ENCODE measurements around the gene ANO4. TPM values are rescaled to one million over a fixed set of nuclear protein-coding genes. Genes with fewer than 3 reads are reported as not detected.

Gene ANO4
- total RNA-seq, 1 donor from 2014 or later: 0.74 TPM

DNA sequence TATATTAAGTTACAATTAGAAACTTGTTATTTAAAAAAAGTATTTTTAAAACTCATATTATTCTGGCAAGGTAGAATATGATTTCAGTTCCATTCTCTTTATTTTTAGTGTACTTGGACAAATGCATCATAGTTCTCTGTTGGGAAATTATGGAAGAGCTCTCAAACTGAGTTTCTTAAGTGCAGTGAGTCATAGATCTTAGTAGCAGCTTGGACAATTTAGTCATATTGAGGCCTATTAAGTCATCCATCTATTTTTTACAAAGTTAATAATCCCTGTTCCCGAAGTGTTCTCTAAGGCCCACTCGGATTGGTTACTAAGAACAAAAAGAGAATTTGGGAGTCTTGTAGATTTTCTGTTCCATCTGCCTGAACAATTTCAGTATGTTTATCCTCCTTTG lies 113.9 kb downstream of the ANO4 start:
- TF ChIP-seq POLR2AphosphoS5 (IDR thresholded peaks at IDR 0.05; ENCODE audit: insufficient read depth in 1 of 2, low read depth in 1 of 2) (no peak), POLR2A (IDR thresholded peaks at IDR 0.05) (no peak)
- TF ChIP-seq, protein P1, sequence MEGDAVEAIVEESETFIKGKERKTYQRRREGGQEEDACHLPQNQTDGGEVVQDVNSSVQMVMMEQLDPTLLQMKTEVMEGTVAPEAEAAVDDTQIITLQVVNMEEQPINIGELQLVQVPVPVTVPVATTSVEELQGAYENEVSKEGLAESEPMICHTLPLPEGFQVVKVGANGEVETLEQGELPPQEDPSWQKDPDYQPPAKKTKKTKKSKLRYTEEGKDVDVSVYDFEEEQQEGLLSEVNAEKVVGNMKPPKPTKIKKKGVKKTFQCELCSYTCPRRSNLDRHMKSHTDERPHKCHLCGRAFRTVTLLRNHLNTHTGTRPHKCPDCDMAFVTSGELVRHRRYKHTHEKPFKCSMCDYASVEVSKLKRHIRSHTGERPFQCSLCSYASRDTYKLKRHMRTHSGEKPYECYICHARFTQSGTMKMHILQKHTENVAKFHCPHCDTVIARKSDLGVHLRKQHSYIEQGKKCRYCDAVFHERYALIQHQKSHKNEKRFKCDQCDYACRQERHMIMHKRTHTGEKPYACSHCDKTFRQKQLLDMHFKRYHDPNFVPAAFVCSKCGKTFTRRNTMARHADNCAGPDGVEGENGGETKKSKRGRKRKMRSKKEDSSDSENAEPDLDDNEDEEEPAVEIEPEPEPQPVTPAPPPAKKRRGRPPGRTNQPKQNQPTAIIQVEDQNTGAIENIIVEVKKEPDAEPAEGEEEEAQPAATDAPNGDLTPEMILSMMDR (IDR thresholded peaks at IDR 0.05): no peak
- intact Hi-C loops (cut with DNase I): no loop called here
- H3K4me3 ChIP-seq: no peak overlapping the region

DNA sequence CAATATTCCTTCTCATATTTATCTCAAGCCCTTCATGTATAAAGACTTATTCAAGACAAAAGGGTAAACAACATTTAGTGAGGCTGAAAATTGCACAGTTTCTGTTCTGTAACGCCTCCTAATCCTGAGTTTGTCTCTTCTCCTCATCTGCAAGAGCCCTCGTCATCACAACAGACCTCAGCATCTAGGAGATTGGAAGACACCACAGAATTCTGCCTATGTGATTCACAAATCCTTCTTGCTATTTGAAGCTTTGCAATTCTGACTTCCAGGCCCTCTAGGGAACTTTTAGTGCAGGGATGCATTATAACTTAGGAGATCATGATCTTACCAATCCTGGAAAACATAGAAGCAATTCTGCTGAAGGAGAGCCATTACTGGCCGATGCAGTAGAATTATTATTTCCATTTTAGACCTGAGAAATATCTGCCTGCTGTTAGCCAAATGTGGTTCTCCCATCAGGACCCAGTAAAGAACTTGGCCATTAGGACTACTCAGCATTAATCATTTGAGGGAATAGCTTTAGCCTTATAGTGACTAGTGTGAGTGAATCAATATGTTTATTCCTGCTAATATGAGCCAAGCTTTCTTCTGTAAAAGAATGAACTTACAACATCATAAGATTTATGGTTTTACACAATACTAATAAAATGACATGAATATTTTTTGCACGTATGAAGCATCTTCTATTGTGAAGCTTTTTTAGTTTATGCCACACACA lies 119.5 kb downstream of the ANO4 start:
- intact Hi-C loops (cut with DNase I): no loop called here
- Histone ChIP-seq H3K27me3 (no peaks in the 10 kb centered on the region), H3K27ac (no peak overlapping the region)

More for the DNA sequence above, 113.9 kb downstream of the ANO4 start:
- no peak for DNase-seq (ENCODE audit: extremely low spot score in 2 of 2)
- Histone ChIP-seq H3K27ac (no peak overlapping the region), H3K9me3 (no peaks in the 10 kb centered on the region), H3K27me3 (no peaks in the 10 kb centered on the region), H3K4me1 (no peaks in the 10 kb centered on the region), H3K36me3 (no peaks in the 10 kb centered on the region)

DNA sequence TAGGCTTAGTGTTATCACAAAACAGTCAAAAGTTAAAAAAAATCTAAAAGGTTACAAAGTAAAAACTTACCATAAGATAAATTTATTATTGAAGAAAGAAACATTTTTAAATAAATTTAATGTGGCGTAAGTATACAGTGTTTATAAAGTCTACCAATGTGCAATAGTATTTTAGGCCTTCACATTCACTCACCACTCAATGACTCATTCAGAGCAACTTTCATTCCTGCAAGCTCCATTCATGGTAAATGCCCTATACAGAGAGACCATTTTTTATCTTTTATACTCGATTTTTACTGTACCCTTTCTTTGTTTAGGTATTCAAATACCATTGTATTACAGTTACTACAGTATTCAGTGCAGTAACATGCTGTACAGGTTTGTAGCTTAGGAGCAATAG lies 124.5 kb downstream of the ANO4 start:
- H3K4me3 ChIP-seq: no peak overlapping the region
- H3K4me1 ChIP-seq: no peaks in the 10 kb centered on the region
- no peak overlapping the region for H3K27ac ChIP-seq
- H3K9me3 ChIP-seq: no peaks in the 10 kb centered on the region
- no peaks in the 10 kb centered on the region for H3K27me3 ChIP-seq
- intact Hi-C loops (cut with DNase I): no loop called here
- TF ChIP-seq POLR2A (IDR thresholded peaks at IDR 0.05): no peak
- TF ChIP-seq, protein P1 (IDR thresholded peaks at IDR 0.05): no peak
- no peak for TF ChIP-seq POLR2AphosphoS5 (IDR thresholded peaks at IDR 0.05; ENCODE audit: insufficient read depth in 1 of 2, low read depth in 1 of 2)
- DNase-seq (ENCODE audit: extremely low spot score in 2 of 2): no peak
- no peaks in the 10 kb centered on the region for H3K36me3 ChIP-seq

More for the DNA sequence above, 119.5 kb downstream of the ANO4 start:
- Histone ChIP-seq H3K4me1 (no peaks in the 10 kb centered on the region), H3K36me3 (no peaks in the 10 kb centered on the region), H3K9me3 (no peaks in the 10 kb centered on the region), H3K4me3 (no peak overlapping the region)
- DNase-seq (ENCODE audit: extremely low spot score in 2 of 2): no peak
- TF ChIP-seq POLR2A (IDR thresholded peaks at IDR 0.05): no peak
- no peak for TF ChIP-seq POLR2AphosphoS5 (IDR thresholded peaks at IDR 0.05; ENCODE audit: insufficient read depth in 1 of 2, low read depth in 1 of 2)
- TF ChIP-seq, protein P1 (IDR thresholded peaks at IDR 0.05): no peak

DNA sequence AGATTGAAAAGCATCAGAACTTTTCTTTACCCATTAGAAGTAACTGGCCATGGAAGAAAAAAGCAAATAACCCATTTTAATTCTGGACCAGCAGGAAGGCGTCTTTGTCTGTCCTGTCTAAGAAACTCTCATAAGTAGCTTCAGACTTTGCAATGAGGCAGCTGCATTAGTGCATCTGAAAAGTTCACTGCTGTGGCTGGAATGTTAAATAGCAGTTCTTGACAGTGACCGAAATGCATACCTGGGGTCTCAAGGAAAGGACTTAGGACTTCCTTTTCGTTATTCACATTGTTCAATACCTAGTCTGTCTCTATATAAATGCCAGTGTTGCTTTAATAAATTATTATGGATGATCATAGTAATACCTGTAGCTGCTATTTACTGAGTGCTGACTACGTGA lies 125.9 kb downstream of the ANO4 start:
- Histone ChIP-seq H3K4me1 (no peaks in the 10 kb centered on the region), H3K36me3 (no peaks in the 10 kb centered on the region), H3K9me3 (no peaks in the 10 kb centered on the region), H3K27ac (no peak overlapping the region), H3K4me3 (no peak overlapping the region), H3K27me3 (no peaks in the 10 kb centered on the region)
- intact Hi-C loops (cut with DNase I): no loop called here
- no peak for TF ChIP-seq POLR2AphosphoS5 (IDR thresholded peaks at IDR 0.05; ENCODE audit: insufficient read depth in 1 of 2, low read depth in 1 of 2)
- no peak for TF ChIP-seq POLR2A (IDR thresholded peaks at IDR 0.05)
- TF ChIP-seq, protein P1 (IDR thresholded peaks at IDR 0.05): no peak
- no peak for DNase-seq (ENCODE audit: extremely low spot score in 2 of 2)

DNA sequence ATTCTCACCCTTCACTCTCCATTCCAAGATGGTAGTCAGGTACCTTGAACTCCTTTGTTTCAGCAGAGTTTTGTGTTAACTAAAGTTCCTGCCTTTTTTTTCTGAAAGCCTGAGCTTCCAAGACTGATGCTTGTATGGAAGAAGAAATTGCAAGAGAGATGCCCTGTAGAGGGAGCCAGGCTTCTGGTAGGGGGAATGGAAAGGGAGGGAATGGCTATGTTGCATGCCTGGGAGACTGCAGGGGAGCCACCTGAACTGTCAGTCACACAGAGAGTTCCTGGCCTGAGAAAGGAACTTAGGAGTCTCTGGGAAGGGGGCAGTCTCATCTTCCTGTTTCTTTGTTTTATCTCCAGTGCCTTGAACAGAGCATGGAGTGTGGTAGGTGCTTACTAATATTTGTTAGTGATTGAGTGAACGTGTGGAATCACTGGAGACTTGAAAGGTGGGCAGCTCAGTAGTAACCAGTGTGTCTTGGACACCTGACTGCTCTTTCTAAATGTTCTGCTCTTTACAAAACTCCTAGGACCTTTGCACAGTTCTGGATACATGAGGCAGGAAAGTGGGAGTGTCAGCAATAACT lies 132.2 kb downstream of the ANO4 start:
- intact Hi-C loops (cut with DNase I): no loop called here
- Histone ChIP-seq H3K27me3 (no peaks in the 10 kb centered on the region), H3K36me3 (no peaks in the 10 kb centered on the region), H3K4me1 (no peaks in the 10 kb centered on the region), H3K27ac (no peak overlapping the region), H3K9me3 (no peaks in the 10 kb centered on the region), H3K4me3 (no peak overlapping the region)
- TF ChIP-seq POLR2A (IDR thresholded peaks at IDR 0.05): no peak
- no peak for TF ChIP-seq POLR2AphosphoS5 (IDR thresholded peaks at IDR 0.05; ENCODE audit: insufficient read depth in 1 of 2, low read depth in 1 of 2)
- TF ChIP-seq, protein P1 (IDR thresholded peaks at IDR 0.05): no peak
- no peak for DNase-seq (ENCODE audit: extremely low spot score in 2 of 2)
